GM23248 (cell line): ENCODE results near the gene CCDC85C. TPM values are rescaled to one million over a fixed set of nuclear protein-coding genes. Genes with fewer than 3 reads are reported as not detected.

Experiments used
- DNase-seq: peaks from one replicate; pipeline ENCODE4 v3.0.0-alpha.2; 2015
- H2AFZ ChIP-seq: fragments of 200-600 bp; sonication (generic); 2 replicates; pipeline ENCODE4 v1.6.1; 2016; ENCODE audit warnings: antibody characterized with exemption
- H3F3A ChIP-seq: fragments of 200-600 bp; sonication (generic); 2 replicates; pipeline ENCODE4 v1.6.1; 2016; ENCODE audit warnings: mild to moderate bottlenecking, antibody characterized with exemption, mixed run types; ENCODE audit not compliant: insufficient read depth
- H3K27ac ChIP-seq: fragments of 200-600 bp; sonication (generic); 2 replicates; pipeline ENCODE4 v1.5.1; 2016; ENCODE audit warnings: mild to moderate bottlenecking
- H3K27me3 ChIP-seq: fragments of 200-600 bp; sonication (generic); replicated peaks from 2 replicates; pipeline ENCODE4 v1.6.1; 2016; ENCODE audit warnings: mild to moderate bottlenecking; ENCODE audit not compliant: insufficient read depth
- H3K36me3 ChIP-seq: fragments of 200-600 bp; sonication (generic); 2 replicates; pipeline ENCODE4 v1.6.1; 2016; ENCODE audit warnings: low read depth, mild to moderate bottlenecking
- H3K4me1 ChIP-seq: fragments of 200-600 bp; sonication (generic); 2 replicates; pipeline ENCODE4 v1.6.1; 2016; ENCODE audit warnings: mild to moderate bottlenecking; ENCODE audit not compliant: insufficient read depth
- H3K4me2 ChIP-seq: fragments of 200-600 bp; sonication (generic); one replicate; pipeline ENCODE4 v1.6.1; 2016; ENCODE audit warnings: mild to moderate bottlenecking; ENCODE audit not compliant: unreplicated experiment
- H3K4me3 ChIP-seq: fragments of 200-600 bp; sonication (generic); 2 replicates; pipeline ENCODE4 v1.5.1; 2016; ENCODE audit warnings: mild to moderate bottlenecking
- H3K79me2 ChIP-seq: fragments of 200-600 bp; sonication (generic); 2 replicates; pipeline ENCODE4 v1.6.1; 2016; ENCODE audit warnings: mild to moderate bottlenecking; ENCODE audit not compliant: insufficient read depth
- H3K9ac ChIP-seq: fragments of 200-600 bp; sonication (generic); 2 replicates; pipeline ENCODE4 v1.6.1; 2016; ENCODE audit warnings: mild to moderate bottlenecking
- H3K9me2 ChIP-seq: fragments of 200-600 bp; sonication (generic); 2 replicates; pipeline ENCODE4 v1.6.1; 2016; ENCODE audit warnings: mixed run types, mild to moderate bottlenecking, moderate library complexity; ENCODE audit not compliant: insufficient read depth
- H3K9me3 ChIP-seq: fragments of 200-600 bp; sonication (generic); one replicate; pipeline ENCODE4 v1.6.1; 2017; ENCODE audit warnings: low read depth
- H4K20me1 ChIP-seq: fragments of 200-600 bp; sonication (generic); 2 replicates; pipeline ENCODE4 v1.6.0; 2016; ENCODE audit not compliant: insufficient read depth
- EZH2 ChIP-seq: fragments of 200-600 bp; sonication (generic); IDR thresholded peaks from 2 replicates; pipeline ENCODE4 v1.6.1; 2018; ENCODE audit warnings: antibody characterized with exemption, mild to moderate bottlenecking; ENCODE audit not compliant: insufficient read depth, poor library complexity, severe bottlenecking
- EZH2phosphoT487 ChIP-seq: fragments of 200-600 bp; sonication (generic); IDR thresholded peaks from 2 replicates; pipeline ENCODE4 v1.6.1; 2018; ENCODE audit warnings: antibody characterized with exemption, moderate library complexity, mild to moderate bottlenecking, low read depth; ENCODE audit not compliant: insufficient read depth
- WGBS, 2 experiments: methylation state at CpG; one replicate each; pipeline ENCODE4 v1.1.6; 2015 to 2017; ENCODE audit warnings: low lambda C conversion rate in 2 of 2, low coverage in 1 of 2; ENCODE audit errors: missing lambda C conversion rate in 2 of 2; 5-methylcytosine and 5-hydroxymethylcytosine counted together
- in situ Hi-C: fragments of 300-500 bp; cut with MboI; formaldehyde crosslinking; loops from 2 replicates; pipeline ENCODE4 v1.15.0; 2020
- polyA plus RNA-seq: library from polyadenylated mRNA; unstranded; fragments of >200 nt; fragmentation: Nextera tagmentation; extraction: Ambion mirVana; gene quantifications from 2 replicates; pipeline ENCODE4 v1.2.1, GENCODE V29; 2016
- total RNA-seq: library from RNA; depleted of rRNA; stranded (reverse); fragments of >200 nt; shearing (Covaris generic); gene quantifications from 2 replicates; pipeline ENCODE4 v1.2.3, GENCODE V29; 2014

Gene CCDC85C
- total and polyA plus RNA-seq, 2 experiments from 2014 or later = 0.68 to 11.0 TPM

- in situ Hi-C loops = no loop called here
- Histone ChIP-seq H3K36me3 (no peaks in the 10 kb centered on the region), H4K20me1 (no peaks in the 10 kb centered on the region), H3K27ac (no peak overlapping the region), H3F3A (no peaks in the 10 kb centered on the region), H3K9ac (no peak overlapping the region), H2AFZ (no peak overlapping the region), H3K9me2 (no peaks in the 10 kb centered on the region), H3K79me2 (0 out of 2 replicates have a peak, but pooled peaks cover 6% of the 10 kb centered on the region), H3K4me3 (no peak overlapping the region), H3K4me2 (no peak overlapping the region), H3K9me3 (no peaks in the 10 kb centered on the region), H3K4me1 (peaks cover 36% of the 10 kb centered on the region), H3K27me3 (no peaks in the 10 kb centered on the region)
- WGBS, 2 experiments = 44 to 48% methylated on average over 12 of the region's 12 CpGs
- peak; percentile 40 for DNase-seq
- no peak for TF ChIP-seq EZH2
- no peak for TF ChIP-seq EZH2phosphoT487
Measured at GRCh38 chr14:99578541-99579101, 25.4 kb downstream of the CCDC85C start.

GRCh38 chr14:99576761-99577705 is 27.0 kb downstream of the CCDC85C start:
- Histone ChIP-seq H3K4me1 (peaks cover 36% of the 10 kb centered on the region), H3K4me3 (no peak overlapping the region), H3K79me2 (0 out of 2 replicates have a peak, but pooled peaks cover under 1% of the 10 kb centered on the region), H3K27ac (no peak overlapping the region), H3K36me3 (no peaks in the 10 kb centered on the region), H2AFZ (no peak overlapping the region), H3K9me3 (no peaks in the 10 kb centered on the region), H3K9me2 (no peaks in the 10 kb centered on the region), H4K20me1 (no peaks in the 10 kb centered on the region), H3F3A (no peaks in the 10 kb centered on the region), H3K27me3 (no peaks in the 10 kb centered on the region), H3K4me2 (no peak overlapping the region), H3K9ac (no peak overlapping the region)
- no peak for DNase-seq
- WGBS, 2 experiments = 76 to 82% methylated on average over 24 to 26 of the region's 26 CpGs
- in situ Hi-C loops = no loop called here
- TF ChIP-seq EZH2phosphoT487 (no peak), EZH2 (no peak)

- Histone ChIP-seq H3K9ac (no peak overlapping the region), H3K4me1 (peaks cover 36% of the 10 kb centered on the region)
Measured at GRCh38 chr14:99576304-99576703, 27.7 kb downstream of the CCDC85C start.

GRCh38 chr14:99575043-99576023 is 28.7 kb downstream of the CCDC85C start:
- Histone ChIP-seq H3K27me3 (no peaks in the 10 kb centered on the region), H3F3A (no peaks in the 10 kb centered on the region), H2AFZ (no peak overlapping the region), H4K20me1 (no peaks in the 10 kb centered on the region), H3K4me1 (peaks cover 36% of the 10 kb centered on the region), H3K27ac (no peak overlapping the region), H3K9ac (no peak overlapping the region), H3K9me3 (no peaks in the 10 kb centered on the region), H3K79me2 (no peaks in the 10 kb centered on the region), H3K4me3 (no peak overlapping the region), H3K36me3 (no peaks in the 10 kb centered on the region), H3K9me2 (no peaks in the 10 kb centered on the region), H3K4me2 (no peak overlapping the region)
- in situ Hi-C loops = no loop called here
- 85 to 87% methylated on average over 22 of the region's 22 CpGs for WGBS, 2 experiments
- TF ChIP-seq EZH2 = no peak
- TF ChIP-seq EZH2phosphoT487 = no peak
- peak; percentile 41 for DNase-seq

More at GRCh38 chr14:99576304-99576703, 27.7 kb downstream of the CCDC85C start:
- Histone ChIP-seq H3K4me2 (no peak overlapping the region), H3K9me3 (no peaks in the 10 kb centered on the region), H3K9me2 (no peaks in the 10 kb centered on the region), H3K4me3 (no peak overlapping the region), H3K27ac (no peak overlapping the region), H4K20me1 (no peaks in the 10 kb centered on the region), H3K36me3 (no peaks in the 10 kb centered on the region), H3F3A (no peaks in the 10 kb centered on the region), H2AFZ (no peak overlapping the region), H3K79me2 (no peaks in the 10 kb centered on the region), H3K27me3 (no peaks in the 10 kb centered on the region)
- in situ Hi-C loops = no loop called here
- DNase-seq = peak; percentile 21
- WGBS, 2 experiments = 83 to 88% methylated on average over 5 of the region's 5 CpGs
- TF ChIP-seq EZH2 (no peak), EZH2phosphoT487 (no peak)
